PFSK-1 (cell line): Measurements from ENCODE around the gene RAI2.

ENCODE experiments used
- SIN3A ChIP-seq: IDR thresholded peaks from 2 replicates; pipeline ENCODE4 v1.6.1; 2012; ENCODE audit warnings: mild to moderate bottlenecking, low read length, moderate library complexity, borderline replicate concordance; ENCODE audit not compliant: insufficient read depth
- TF ChIP-seq, protein P1 (sequence below), 2 experiments: IDR thresholded peaks; 2 replicates each; pipeline versions ENCODE4 v1.6.1 to v1.8.0; 2011 to 2012; ENCODE audit warnings: low read depth in 2 of 2, low read length in 2 of 2, control low read depth in 1 of 2, inconsistent platforms in 1 of 2, mild to moderate bottlenecking in 1 of 2, moderate library complexity in 1 of 2; ENCODE audit not compliant: insufficient read depth in 1 of 2

GRCh38 chrX:17844236-17844635 is 16.9 kb downstream of the RAI2 start:
- TF ChIP-seq, protein P1, sequence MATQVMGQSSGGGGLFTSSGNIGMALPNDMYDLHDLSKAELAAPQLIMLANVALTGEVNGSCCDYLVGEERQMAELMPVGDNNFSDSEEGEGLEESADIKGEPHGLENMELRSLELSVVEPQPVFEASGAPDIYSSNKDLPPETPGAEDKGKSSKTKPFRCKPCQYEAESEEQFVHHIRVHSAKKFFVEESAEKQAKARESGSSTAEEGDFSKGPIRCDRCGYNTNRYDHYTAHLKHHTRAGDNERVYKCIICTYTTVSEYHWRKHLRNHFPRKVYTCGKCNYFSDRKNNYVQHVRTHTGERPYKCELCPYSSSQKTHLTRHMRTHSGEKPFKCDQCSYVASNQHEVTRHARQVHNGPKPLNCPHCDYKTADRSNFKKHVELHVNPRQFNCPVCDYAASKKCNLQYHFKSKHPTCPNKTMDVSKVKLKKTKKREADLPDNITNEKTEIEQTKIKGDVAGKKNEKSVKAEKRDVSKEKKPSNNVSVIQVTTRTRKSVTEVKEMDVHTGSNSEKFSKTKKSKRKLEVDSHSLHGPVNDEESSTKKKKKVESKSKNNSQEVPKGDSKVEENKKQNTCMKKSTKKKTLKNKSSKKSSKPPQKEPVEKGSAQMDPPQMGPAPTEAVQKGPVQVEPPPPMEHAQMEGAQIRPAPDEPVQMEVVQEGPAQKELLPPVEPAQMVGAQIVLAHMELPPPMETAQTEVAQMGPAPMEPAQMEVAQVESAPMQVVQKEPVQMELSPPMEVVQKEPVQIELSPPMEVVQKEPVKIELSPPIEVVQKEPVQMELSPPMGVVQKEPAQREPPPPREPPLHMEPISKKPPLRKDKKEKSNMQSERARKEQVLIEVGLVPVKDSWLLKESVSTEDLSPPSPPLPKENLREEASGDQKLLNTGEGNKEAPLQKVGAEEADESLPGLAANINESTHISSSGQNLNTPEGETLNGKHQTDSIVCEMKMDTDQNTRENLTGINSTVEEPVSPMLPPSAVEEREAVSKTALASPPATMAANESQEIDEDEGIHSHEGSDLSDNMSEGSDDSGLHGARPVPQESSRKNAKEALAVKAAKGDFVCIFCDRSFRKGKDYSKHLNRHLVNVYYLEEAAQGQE (IDR thresholded peaks at IDR 0.05; ENCODE audit: insufficient read depth in 1 of 2, low read depth in 2 of 2, low read length in 2 of 2) = no peak
- no peak for TF ChIP-seq SIN3A
